HG03457 (cell line): ENCODE measurements around the gene GLIPR1.
"Not testable (repeated sequence)": the region's sequence is repeated elsewhere in the genome, so short reads cannot be mapped to it uniquely, and the experiment has no call there.

Experiments used
- ATAC-seq: cut with Tn5 transposase; IDR thresholded peaks from one replicate; pipeline ENCODE4 v1.9.1; 2021; ENCODE audit warnings: moderate number of reproducible peaks; ENCODE audit not compliant: unreplicated experiment

GLIPR1 gene

GRCh38 chr12:75471902-75472890, 8.4 kb upstream of the GLIPR1 start:
- no peak for ATAC-seq

GRCh38 chr12:75474116-75474515, 6.4 kb upstream of the GLIPR1 start:
- ATAC-seq, result no peak

GRCh38 chr12:75476071-75476470, 4.5 kb upstream of the GLIPR1 start:
- ATAC-seq, result no peak

- ATAC-seq, result no peak
Observed at GRCh38 chr12:75477137-75477536, 3.4 kb upstream of the GLIPR1 start.

- ATAC-seq, result peak; percentile 22
Observed at GRCh38 chr12:75478116-75478794, 2.3 kb upstream of the GLIPR1 start.

- ATAC-seq, result peak; percentile 36
Observed at GRCh38 chr12:75479963-75480461, 543 bp upstream of the GLIPR1 start.

GRCh38 chr12:75481013-75481705, 604 bp downstream of the GLIPR1 start:
- peak; percentile 7 for ATAC-seq

- ATAC-seq, result no peak
Observed at GRCh38 chr12:75481774-75482173, 1.2 kb downstream of the GLIPR1 start.

GRCh38 chr12:75482646-75483045, 2.1 kb downstream of the GLIPR1 start:
- no peak for ATAC-seq

- no peak for ATAC-seq
Observed at GRCh38 chr12:75483431-75483830, 2.9 kb downstream of the GLIPR1 start.

GRCh38 chr12:75484450-75484849, 3.9 kb downstream of the GLIPR1 start:
- ATAC-seq, result not testable (repeated sequence)

GRCh38 chr12:75487308-75487707, 6.8 kb downstream of the GLIPR1 start:
- ATAC-seq, result no peak

GRCh38 chr12:75488553-75488952, 8.0 kb downstream of the GLIPR1 start:
- ATAC-seq, result no peak

- no peak for ATAC-seq
Observed at GRCh38 chr12:75489187-75489586, 8.6 kb downstream of the GLIPR1 start.

GRCh38 chr12:75489613-75490210, 9.2 kb downstream of the GLIPR1 start:
- peak; percentile 52 for ATAC-seq

- no peak for ATAC-seq
Observed at GRCh38 chr12:75491169-75491568, 10.6 kb downstream of the GLIPR1 start.

GRCh38 chr12:75503459-75503858, 22.9 kb downstream of the GLIPR1 start:
- ATAC-seq, result no peak

- ATAC-seq, result no peak
Observed at GRCh38 chr12:75503866-75504265, 23.3 kb downstream of the GLIPR1 start.

- no peak for ATAC-seq
Observed at GRCh38 chr12:75505706-75506312, 25.3 kb downstream of the GLIPR1 start.

GRCh38 chr12:75507086-75507485, 26.5 kb downstream of the GLIPR1 start:
- ATAC-seq, result no peak
